H1 (cell line): ENCODE results near the gene KIR2DL3. TPM values are rescaled to one million over a fixed set of nuclear protein-coding genes. Genes with fewer than 3 reads are reported as not detected.

Experiments used
- BRCA1 ChIP-seq: IDR thresholded peaks from 2 replicates; pipeline ENCODE4 v1.6.1; 2012; ENCODE audit warnings: low read depth, low read length, improper control_type of control experiment
- POLR2AphosphoS5 ChIP-seq: IDR thresholded peaks from 2 replicates; pipeline ENCODE4 v1.6.1; 2011; ENCODE audit warnings: low read depth, low read length
- RAD21 ChIP-seq, 2 experiments: IDR thresholded peaks in 1 of 2; conservative IDR thresholded peaks in 1 of 2; 2 replicates each; pipeline ENCODE4 v1.6.1; 2011; ENCODE audit warnings: low read depth in 2 of 2, low read length in 2 of 2, improper control_type of control experiment in 1 of 2, inconsistent platforms in 1 of 2, mild to moderate bottlenecking in 1 of 2, moderate library complexity in 1 of 2
- SIX5 ChIP-seq: IDR thresholded peaks from 2 replicates; pipeline ENCODE4 v1.6.1; 2011; ENCODE audit warnings: mild to moderate bottlenecking, low read depth, low read length
- SP4 ChIP-seq: IDR thresholded peaks from 2 replicates; pipeline ENCODE4 v1.6.1; 2012; ENCODE audit warnings: low read length, inconsistent platforms
- polyA plus RNA-seq, 7 experiments: library from polyadenylated mRNA; depleted of rRNA in 3 of 7; stranded (reverse) in 5 of 7; unstranded in 2 of 7; fragments of >200 nt in 5 of 7; fragments of 200-250 nt in 2 of 7; gene quantifications; 1 replicate in 5 of 7; 2 replicates in 1 of 7; 4 replicates in 1 of 7; pipeline versions ENCODE4 v1.2.1 to v1.2.3, GENCODE V29; 2011 to 2013; ENCODE audit warnings: missing spikeins in 2 of 7, mixed read lengths in 2 of 7
- total RNA-seq: library from RNA; stranded (reverse); fragmentation: NEBNext Ultra II Directional; extraction: Animal tissue kit (Norgen Biotek cat#: 25700); gene quantifications from 2 replicates; pipeline ENCODE4 v1.2.1, GENCODE V29; 2021

Gene KIR2DL3
- total and polyA plus RNA-seq, 2 of the 8 experiments (the other 6 are each of a cell fraction or from before 2014, with no cell fraction given) = not detected

- no peak for TF ChIP-seq SP4
- TF ChIP-seq SIX5 = no peak
- no peak for TF ChIP-seq POLR2AphosphoS5
- TF ChIP-seq RAD21 (IDR thresholded peaks at IDR 0.05 in 1 of 2, conservative IDR thresholded peaks at IDR 0.05 in 1 of 2; ENCODE audit: low read depth in 2 of 2, low read length in 2 of 2) = no peak
- no peak for TF ChIP-seq BRCA1
- TF ChIP-seq, all 59 proteins: peak for 0
Measured at GRCh38 chr19:54707962-54708361, 30.4 kb upstream of the KIR2DL3 start (continued).
